GM12878 (cell line): Measurements from ENCODE around the gene RUVBL2. TPM values are rescaled to one million over a fixed set of nuclear protein-coding genes. Genes with fewer than 3 reads are reported as not detected.

ENCODE experiments used
- CBX3 ChIP-seq: fragments of 200-600 bp; sonication (generic); IDR thresholded peaks from 2 replicates; pipeline ENCODE4 v1.6.1; 2016; ENCODE audit warnings: low read depth, borderline replicate concordance
- CHD2 ChIP-seq: IDR thresholded peaks from 2 replicates; pipeline ENCODE4 v1.6.1; 2011; ENCODE audit warnings: low read depth, low read length, improper control_type of control experiment, borderline replicate concordance
- CREB1 ChIP-seq: IDR thresholded peaks from 2 replicates; pipeline ENCODE4 v1.6.1; 2012; ENCODE audit warnings: low read depth, mild to moderate bottlenecking, inconsistent platforms
- FOXM1 ChIP-seq: IDR thresholded peaks from 2 replicates; pipeline ENCODE4 v1.6.1; 2012; ENCODE audit warnings: low read depth, mild to moderate bottlenecking, inconsistent platforms, low read length, moderate library complexity
- HDAC6 ChIP-seq: fragments of 200-600 bp; sonication (generic); IDR thresholded peaks from one replicate; pipeline ENCODE4 v1.8.0; 2017; ENCODE audit warnings: antibody characterized with exemption; ENCODE audit not compliant: unreplicated experiment
- IKZF1 ChIP-seq: fragments of 450-650 bp; conservative IDR thresholded peaks from 2 replicates; pipeline ENCODE4 v1.6.1; 2017; ENCODE audit warnings: antibody characterized with exemption, mild to moderate bottlenecking
- MEF2A ChIP-seq: IDR thresholded peaks from 2 replicates; pipeline ENCODE4 v1.6.1; 2011; ENCODE audit warnings: low read depth, mild to moderate bottlenecking, low read length, moderate library complexity; ENCODE audit not compliant: insufficient read depth
- MXI1 ChIP-seq: fragments of 150-350 bp; IDR thresholded peaks from 2 replicates; pipeline ENCODE4 v1.6.1; 2011; ENCODE audit warnings: low read depth, mild to moderate bottlenecking, inconsistent platforms, low read length, improper control_type of control experiment
- MYB ChIP-seq: fragments of 150-350 bp; IDR thresholded peaks from 2 replicates; pipeline ENCODE4 v1.6.1; 2014; ENCODE audit warnings: mild to moderate bottlenecking, low read depth, low read length, borderline replicate concordance
- NFYA ChIP-seq: IDR thresholded peaks from 2 replicates; pipeline ENCODE4 v1.6.1; 2011; ENCODE audit warnings: low read depth, mild to moderate bottlenecking, low read length, improper control_type of control experiment, borderline replicate concordance
- NR2C1 ChIP-seq: fragments of 450-650 bp; IDR thresholded peaks from 2 replicates; pipeline ENCODE4 v1.6.1; 2017; ENCODE audit warnings: antibody characterized with exemption, mild to moderate bottlenecking, moderate library complexity
- POU2F2 ChIP-seq: IDR thresholded peaks from 3 replicates; pipeline ENCODE4 v1.6.1; 2011; ENCODE audit warnings: low read depth, mild to moderate bottlenecking, low read length, borderline replicate concordance
- RCOR1 ChIP-seq: conservative IDR thresholded peaks from 2 replicates; pipeline ENCODE4 v1.6.1; 2012; ENCODE audit warnings: low read depth, low read length, improper control_type of control experiment
- RELB ChIP-seq: fragments of 450-650 bp; IDR thresholded peaks from 2 replicates; pipeline ENCODE4 v1.6.1; 2017; ENCODE audit warnings: low read depth, mild to moderate bottlenecking, moderate library complexity
- SIN3A ChIP-seq: IDR thresholded peaks from 2 replicates; pipeline ENCODE4 v1.6.1; 2012; ENCODE audit warnings: low read depth, low read length, improper control_type of control experiment
- SP1 ChIP-seq: IDR thresholded peaks from one replicate; pipeline ENCODE4 v1.6.1; 2011; ENCODE audit warnings: low read depth, low read length
- SPI1 ChIP-seq: IDR thresholded peaks from 2 replicates; pipeline ENCODE4 v1.6.1; 2011; ENCODE audit warnings: low read depth, mild to moderate bottlenecking, low read length, moderate library complexity, borderline replicate concordance; ENCODE audit not compliant: insufficient read depth
- STAT1 ChIP-seq: fragments of 450-650 bp; conservative IDR thresholded peaks from 2 replicates; pipeline ENCODE4 v1.6.1; 2014; ENCODE audit warnings: antibody characterized with exemption, mild to moderate bottlenecking
- STAT3 ChIP-seq: IDR thresholded peaks from 2 replicates; pipeline ENCODE4 v1.6.1; 2011; ENCODE audit warnings: low read depth, low read length, improper control_type of control experiment
- TCF7 ChIP-seq: IDR thresholded peaks from 2 replicates; pipeline ENCODE4 v1.6.1; 2014; ENCODE audit warnings: antibody characterized with exemption, borderline replicate concordance
- ZBTB40 ChIP-seq: fragments of 450-650 bp; IDR thresholded peaks from 2 replicates; pipeline ENCODE4 v1.6.1; 2016; ENCODE audit warnings: mild to moderate bottlenecking, moderate library complexity, borderline replicate concordance
- ZNF207 ChIP-seq: fragments of 450-650 bp; IDR thresholded peaks from 2 replicates; pipeline ENCODE4 v1.6.1; 2014; ENCODE audit warnings: antibody characterized with exemption, mild to moderate bottlenecking, borderline replicate concordance
- ZNF274 ChIP-seq: IDR thresholded peaks from one replicate; pipeline ENCODE4 v1.8.0; 2011; ENCODE audit not compliant: insufficient read length, insufficient read depth
- polyA plus RNA-seq, 11 experiments: library from polyadenylated mRNA; depleted of rRNA in 4 of 11; unstranded in 6 of 11; stranded (reverse) in 5 of 11; fragments of >200 nt; fragmentation: Nextera tagmentation in 4 of 11; fragmentation: Illumina TruSeq in 1 of 11; extraction: Ambion mirVana in 4 of 11; extraction: Trizol in 1 of 11; gene quantifications; 1 replicate in 1 of 11; 2 replicates in 10 of 11; pipeline versions ENCODE4 v1.2.1 to v1.2.3, GENCODE V29; 2011 to 2016; ENCODE audit warnings: inconsistent platforms in 2 of 11, missing spikeins in 2 of 11, low read depth in 1 of 11
- total RNA-seq, 4 experiments: library from RNA; depleted of rRNA in 3 of 4; stranded (reverse); fragments of >200 nt in 3 of 4; fragmentation: Illumina TruSeq in 1 of 4; extraction: Trizol in 1 of 4; gene quantifications; 2 replicates each; pipeline versions ENCODE4 v1.2.1 to v1.2.3, GENCODE V29; 2013 to 2021
- TF ChIP-seq, protein P1 (sequence below): fragments of 450-650 bp; IDR thresholded peaks from 2 replicates; pipeline ENCODE4 v1.6.1; 2017; ENCODE audit warnings: borderline replicate concordance

The RUVBL2 gene
- total and polyA plus RNA-seq, 10 of the 15 experiments (the other 5 are each of a cell fraction or from before 2014, with no cell fraction given), result 33.8 to 224 (median 125) TPM

- TF ChIP-seq RELB (peak; percentile 46; the same call in 1 of the 2 replicates), CBX3 (no peak), SPI1 (0 out of 2 replicates have a peak, but pooled peaks have one; percentile 23), MYB (no peak), NR2C1 (no peak), ZBTB40 (no peak), SP1 (peak; percentile 94), ZNF274 (no peak), CREB1 (peak; percentile 58; the same call in 1 of the 2 replicates), STAT1 (no peak; the same call in 1 of the 2 replicates), FOXM1 (no peak), MXI1 (peak; percentile 49; the same call in 1 of the 2 replicates), SIN3A (peak; percentile 31; the same call in 1 of the 2 replicates), STAT3 (no peak), HDAC6 (peak; percentile 93), CHD2 (peak; percentile 80), MEF2A (no peak), NFYA (no peak; the same call in 1 of the 2 replicates), IKZF1 (no peak), RCOR1 (no peak), POU2F2 (peak; percentile 98), TCF7 (no peak; the same call in 1 of the 2 replicates), ZNF207 (peak; percentile 92; the same call in 1 of the 2 replicates)
- TF ChIP-seq, protein P1, sequence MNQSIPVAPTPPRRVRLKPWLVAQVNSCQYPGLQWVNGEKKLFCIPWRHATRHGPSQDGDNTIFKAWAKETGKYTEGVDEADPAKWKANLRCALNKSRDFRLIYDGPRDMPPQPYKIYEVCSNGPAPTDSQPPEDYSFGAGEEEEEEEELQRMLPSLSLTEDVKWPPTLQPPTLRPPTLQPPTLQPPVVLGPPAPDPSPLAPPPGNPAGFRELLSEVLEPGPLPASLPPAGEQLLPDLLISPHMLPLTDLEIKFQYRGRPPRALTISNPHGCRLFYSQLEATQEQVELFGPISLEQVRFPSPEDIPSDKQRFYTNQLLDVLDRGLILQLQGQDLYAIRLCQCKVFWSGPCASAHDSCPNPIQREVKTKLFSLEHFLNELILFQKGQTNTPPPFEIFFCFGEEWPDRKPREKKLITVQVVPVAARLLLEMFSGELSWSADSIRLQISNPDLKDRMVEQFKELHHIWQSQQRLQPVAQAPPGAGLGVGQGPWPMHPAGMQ, result no peak
Observed at GRCh38 chr19:48965040-48965805, 28.5 kb upstream of the RUVBL2 start, which contains the start of gene FTL (continued).
